GM19397 (cell line): ENCODE measurements around the gene CSNK2B.
"Not testable (repeated sequence)": the region's sequence is repeated elsewhere in the genome, so short reads cannot be mapped to it uniquely, and the experiment has no call there.

Experiments
- ATAC-seq: cut with Tn5 transposase; IDR thresholded peaks from one replicate; pipeline ENCODE4 v1.9.1; 2021; ENCODE audit warnings: mild to moderate bottlenecking, moderate library complexity; ENCODE audit not compliant: unreplicated experiment

The CSNK2B gene

DNA sequence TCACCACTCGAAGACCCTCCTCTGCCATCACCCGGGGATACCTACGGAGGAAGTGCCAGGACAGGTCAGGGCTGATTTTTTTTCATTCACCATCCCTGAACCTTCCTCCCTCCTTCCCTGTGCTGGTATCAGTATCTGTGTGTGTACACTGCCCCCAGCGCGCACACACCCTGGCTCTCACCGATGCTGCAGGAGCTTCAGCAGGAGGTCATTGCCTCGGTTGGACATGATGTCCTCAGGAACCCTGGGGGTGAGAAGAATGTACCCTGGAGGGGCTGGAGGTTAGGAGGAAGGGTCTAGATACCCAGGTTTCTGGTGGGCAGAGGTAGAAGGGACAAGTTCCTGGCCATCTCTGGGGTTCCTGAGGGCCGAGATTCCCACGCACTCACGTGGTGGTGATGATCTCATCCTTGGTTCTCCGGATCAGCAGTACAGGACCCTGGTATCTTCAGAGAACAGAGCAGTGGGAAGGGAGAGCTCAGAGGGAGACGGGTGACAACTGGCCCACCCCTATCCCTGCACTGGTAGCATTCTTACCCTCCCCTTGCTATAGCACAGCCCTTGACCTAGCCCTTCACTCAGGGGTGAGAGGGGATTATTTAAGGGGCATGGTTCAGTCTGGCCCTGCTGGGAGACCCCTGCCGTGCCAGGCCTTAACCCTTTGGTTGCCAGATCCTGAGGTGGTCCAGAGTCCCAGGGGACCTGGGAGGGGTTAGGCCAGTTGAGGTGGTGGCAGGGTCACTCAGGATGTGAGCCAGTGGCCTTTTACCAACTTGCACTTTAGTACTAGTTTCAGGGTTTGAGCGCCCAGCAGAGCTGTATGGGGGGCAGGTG, 22.2 kb downstream of the CSNK2B start:
- ATAC-seq = no peak

DNA sequence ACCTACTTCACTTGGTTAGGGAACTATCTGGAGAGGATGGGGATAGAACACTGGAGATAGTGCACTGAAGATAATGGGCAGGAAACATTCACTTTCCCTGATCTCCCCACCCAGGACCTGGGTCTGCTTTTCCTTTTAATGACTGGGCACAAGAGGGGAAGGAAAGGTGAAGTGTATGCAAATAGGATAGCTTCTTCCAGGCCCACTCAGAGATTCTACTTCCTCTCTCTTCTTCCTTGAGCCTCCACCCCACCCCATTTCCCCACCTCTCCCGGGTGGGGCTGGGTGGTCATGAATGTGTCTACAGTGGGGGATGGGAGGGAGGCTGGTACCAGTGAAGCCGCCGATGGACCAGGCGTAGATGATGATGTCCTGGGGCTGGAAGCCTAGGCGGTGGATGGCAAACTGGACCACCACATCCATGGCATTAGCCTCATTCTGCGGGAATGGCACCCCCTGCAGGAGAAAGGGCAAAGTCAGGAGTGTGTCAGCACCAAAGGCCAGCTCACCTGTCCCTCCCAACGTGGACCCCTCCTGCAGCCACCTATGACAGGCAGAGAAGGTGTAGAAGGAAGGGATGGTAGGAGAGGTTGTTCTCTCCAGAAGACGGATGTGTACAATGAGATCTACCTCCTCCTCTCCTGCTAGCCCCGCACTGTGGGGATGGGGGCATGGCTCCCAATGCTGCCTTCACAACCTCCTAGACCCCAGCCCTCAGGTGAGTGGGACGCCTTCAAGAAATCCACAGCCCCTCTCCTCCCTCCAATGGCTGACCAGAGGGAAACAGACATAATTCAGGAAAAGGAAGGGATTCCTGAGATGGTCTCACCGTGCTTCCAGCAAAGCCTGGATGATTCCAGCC, 23.6 kb downstream of the CSNK2B start:
- no peak for ATAC-seq

DNA sequence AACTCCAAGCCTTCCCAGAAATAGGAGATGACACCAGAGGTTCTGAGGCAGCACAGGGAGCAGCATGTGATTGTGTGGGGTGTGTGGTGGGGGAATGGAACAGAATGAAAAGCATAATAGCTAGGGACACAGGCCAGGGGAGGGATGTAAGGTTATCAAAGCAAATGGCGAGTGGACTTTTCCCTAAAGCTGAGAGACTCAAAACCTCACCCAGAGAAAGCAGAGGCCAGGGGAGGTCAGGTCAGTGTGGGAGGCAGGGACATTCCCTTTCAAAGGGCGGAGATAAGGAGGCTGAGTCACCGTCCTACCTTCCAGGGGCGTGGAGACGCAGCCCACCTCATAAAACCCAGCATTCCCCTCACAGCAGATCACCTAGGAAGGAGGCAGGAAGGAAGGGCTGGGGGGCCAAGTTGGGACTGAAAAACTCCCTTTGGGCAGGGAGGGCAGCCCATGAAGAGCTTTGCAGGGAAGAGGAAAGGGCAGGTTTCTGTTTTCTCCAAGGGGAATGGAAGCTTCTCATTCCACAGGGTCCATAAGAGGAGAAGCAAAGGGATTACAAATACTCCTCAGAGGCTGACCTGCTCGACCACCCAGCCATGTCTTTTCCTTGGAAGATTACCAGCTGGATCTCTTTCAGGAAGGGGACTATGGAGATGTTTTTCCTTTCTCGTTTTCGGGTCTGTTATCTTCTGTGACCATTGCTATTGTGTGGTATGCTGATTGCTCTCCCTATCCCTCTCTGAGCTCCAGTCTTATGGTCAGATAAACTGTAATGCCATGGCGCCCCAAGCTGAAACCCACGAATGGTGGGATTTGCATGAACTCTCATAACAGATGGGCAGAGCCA, 24.6 kb downstream of the CSNK2B start:
- ATAC-seq = no peak

DNA sequence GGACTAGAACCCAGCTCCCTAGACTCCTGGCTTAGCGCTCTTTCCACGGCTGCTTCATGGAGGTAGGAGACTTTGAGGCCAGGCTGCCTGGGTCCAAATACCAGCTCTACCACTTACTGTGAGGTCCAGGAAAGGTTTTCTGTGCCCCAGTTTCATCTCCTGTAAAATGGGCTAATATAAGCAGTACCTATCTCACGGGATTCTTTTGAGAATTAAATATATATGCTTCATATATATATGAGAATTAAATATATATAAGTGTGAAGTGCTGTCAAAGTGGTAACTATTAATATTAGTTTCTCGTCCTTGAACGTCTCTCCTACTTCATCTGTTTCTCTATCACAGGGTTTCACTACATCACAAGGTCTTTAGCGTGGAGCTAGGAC, 25.2 kb downstream of the CSNK2B start:
- no peak for ATAC-seq

DNA sequence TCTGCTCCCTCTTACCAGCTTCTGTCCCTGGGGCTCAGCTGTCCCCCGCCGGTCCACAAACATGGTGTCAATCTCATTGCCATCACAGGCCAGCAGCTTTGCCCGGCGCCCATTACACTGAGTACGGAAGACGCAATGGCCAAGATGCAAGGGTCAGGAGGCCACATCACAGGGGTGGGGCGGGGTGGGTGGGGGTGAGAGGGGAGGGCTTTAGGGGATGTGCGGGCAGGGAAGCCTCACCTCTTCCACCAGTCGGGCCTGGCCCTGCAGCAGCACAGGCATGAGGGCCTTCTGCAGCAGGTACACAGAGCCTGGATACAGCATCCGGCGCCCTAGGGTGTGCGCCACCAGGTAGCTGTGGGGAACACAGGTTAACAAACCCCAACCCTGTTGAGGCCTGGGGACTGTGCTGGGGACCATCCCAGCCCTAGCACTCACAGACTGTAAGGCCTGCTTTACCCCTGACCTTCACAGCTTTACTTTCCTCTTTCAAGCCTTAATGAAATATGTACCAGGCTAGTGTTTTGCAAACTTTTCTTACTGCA, 25.8 kb downstream of the CSNK2B start:
- ATAC-seq = no peak

DNA sequence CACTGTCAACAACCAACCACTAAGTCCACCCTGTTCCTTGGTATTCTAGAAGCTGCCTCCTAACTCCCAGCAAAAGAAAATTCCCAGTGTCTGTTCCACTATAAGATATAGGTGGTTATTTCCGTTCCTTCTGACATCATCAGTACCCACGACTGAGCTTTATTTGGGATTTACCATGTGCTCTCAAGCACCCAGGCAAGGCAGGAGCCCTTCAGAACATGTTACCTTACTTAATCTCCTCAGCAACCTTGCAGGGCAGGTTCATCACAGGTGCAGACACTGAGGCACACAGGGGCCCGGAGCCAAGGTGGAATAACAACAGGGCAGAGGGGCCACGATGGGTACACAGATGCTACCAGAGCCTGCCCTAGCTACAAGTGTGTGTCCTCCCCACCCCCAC, 26.5 kb downstream of the CSNK2B start:
- no peak for ATAC-seq

DNA sequence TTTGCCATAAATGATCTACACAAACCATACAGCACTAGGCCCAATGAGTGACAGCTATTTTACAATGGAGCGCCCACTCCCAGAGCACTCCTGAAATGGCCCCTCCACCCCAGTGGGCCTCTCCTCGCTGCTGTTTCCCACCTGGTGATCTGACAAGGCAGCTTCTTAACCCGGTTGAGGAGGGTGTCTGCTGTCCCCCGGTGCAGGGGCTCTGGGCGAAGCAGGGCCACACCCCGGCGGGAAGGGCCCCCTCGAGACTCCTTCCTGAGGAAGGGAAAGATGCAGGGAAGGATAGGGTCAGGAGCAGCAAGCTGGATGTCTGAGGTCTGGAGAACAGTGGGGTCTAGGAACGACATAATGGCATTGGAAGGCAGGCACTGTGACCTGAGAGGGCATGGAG, 27.0 kb downstream of the CSNK2B start:
- ATAC-seq = no peak

DNA sequence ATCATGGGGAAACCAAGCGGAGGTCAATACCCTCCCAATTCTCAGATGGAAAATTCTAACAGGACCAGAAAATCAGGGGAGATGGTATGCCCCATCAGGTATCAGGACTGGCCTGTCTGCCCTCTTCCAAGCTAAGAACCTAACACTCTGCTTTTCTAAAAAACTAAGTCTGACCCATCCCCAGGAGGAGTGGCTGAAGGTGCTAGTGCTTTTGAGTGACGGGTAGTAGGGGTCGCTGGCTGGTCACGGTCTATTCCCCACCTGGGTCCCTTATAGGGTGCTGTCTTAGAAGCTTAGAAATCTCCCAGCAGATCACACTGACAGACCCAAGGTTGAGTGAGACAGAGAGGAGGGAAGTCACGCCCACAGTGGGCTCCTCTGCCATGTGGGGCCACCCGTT, 27.7 kb downstream of the CSNK2B start:
- no peak for ATAC-seq

DNA sequence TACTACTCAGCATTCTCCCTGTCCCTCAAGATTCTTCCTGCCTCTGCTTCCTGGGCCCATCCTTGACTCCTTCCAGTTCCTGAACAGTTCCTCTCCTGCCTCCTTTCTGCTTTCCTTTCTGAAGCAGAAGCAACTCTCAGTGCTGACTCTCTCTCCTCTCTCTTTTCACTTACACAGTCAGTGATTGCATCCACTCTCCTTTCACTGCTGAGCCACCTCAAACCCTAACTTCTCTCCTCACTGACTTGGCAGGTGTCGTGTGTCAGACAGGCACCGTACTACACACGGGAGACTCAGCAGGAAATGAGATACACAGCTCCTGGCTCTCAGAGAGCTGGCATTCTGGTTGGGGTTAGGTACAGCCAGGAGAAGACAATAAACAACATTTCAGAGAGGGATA, 31.7 kb downstream of the CSNK2B start:
- no peak for ATAC-seq

DNA sequence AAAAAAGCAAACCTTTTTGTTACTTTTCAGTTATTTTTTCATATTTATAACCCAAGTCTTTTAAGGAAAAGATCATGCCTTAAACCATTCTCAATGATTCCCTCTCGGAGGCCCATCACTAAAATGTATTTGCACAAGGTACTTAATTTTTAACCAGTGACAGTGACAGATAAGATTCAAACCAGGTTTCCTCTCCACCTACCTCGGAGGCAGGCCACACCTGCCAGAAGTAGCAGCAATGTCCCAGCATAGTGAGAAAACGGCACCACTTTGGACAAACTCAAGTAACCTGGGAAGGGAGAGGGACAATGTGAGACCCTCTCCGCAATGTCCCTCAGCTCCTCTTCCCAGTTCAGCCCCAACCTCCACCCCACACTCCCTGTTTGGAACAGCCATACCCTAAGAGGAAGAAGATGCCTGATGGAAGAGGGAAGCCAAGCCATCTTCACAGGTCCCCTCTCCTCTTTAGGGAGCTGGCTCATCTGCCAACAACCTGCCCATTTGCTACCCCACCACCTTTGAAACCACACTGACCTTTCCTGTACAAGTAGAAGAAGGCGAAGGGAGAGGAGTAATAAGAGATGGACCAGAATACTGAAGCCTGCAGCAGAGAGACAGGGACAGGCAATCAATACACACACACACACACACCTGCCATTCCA, 35.0 kb downstream of the CSNK2B start:
- no peak for ATAC-seq

DNA sequence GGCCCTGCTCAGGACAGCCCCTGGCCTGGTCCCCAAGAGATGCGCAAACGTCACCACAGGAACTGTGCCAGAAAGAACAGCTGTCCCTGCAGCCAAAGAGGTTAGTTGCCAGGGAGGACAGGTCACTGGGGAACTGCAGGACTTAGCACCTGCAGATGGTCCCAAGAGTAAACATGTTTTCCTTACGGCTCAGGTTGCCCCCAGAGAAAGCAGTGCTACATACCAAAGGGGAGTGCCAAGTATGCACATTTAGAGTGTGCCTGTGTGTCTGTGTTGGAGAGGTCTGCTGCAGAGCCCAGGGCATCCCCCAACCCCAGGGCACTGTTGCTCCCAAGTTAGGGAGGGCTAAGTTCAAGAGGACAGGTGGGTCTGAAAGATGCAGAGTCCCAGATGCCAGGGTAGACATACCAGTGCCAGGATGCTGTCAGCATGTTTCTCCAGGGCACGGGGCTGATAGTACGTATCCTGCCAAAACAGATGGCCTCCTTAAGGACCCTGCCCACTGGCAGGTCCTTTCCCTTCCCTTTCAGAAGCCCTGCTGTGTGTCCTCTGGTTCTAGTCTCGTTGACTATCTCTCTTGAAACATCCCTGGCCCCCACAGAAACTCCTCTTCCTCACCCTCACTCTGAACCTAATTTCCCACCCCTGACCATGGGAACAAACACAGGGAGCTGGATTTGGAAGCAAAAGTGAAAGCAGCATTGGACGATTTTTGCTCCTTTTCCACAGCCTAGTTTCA, 36.0 kb downstream of the CSNK2B start:
- no peak for ATAC-seq

DNA sequence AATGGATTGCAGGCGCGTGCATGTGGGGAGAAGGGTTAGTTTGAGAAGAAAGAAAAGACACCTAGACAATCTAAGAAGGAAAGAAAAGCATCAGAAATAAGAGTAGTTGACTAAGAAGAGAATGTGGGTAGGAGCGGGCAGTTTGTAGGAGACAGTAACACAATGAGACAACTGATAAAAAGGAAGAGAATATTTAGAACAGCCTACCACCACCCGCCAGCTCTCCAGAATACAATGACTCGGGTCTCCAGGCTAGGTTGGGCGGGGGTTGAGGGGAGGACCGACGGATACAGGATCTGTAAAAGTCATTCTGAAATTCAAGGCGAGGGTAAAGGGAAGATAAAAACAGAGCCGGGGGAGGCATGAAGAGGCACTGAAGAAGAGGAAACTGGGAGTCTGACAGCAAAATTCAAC, 36.5 kb downstream of the CSNK2B start:
- ATAC-seq = no peak

DNA sequence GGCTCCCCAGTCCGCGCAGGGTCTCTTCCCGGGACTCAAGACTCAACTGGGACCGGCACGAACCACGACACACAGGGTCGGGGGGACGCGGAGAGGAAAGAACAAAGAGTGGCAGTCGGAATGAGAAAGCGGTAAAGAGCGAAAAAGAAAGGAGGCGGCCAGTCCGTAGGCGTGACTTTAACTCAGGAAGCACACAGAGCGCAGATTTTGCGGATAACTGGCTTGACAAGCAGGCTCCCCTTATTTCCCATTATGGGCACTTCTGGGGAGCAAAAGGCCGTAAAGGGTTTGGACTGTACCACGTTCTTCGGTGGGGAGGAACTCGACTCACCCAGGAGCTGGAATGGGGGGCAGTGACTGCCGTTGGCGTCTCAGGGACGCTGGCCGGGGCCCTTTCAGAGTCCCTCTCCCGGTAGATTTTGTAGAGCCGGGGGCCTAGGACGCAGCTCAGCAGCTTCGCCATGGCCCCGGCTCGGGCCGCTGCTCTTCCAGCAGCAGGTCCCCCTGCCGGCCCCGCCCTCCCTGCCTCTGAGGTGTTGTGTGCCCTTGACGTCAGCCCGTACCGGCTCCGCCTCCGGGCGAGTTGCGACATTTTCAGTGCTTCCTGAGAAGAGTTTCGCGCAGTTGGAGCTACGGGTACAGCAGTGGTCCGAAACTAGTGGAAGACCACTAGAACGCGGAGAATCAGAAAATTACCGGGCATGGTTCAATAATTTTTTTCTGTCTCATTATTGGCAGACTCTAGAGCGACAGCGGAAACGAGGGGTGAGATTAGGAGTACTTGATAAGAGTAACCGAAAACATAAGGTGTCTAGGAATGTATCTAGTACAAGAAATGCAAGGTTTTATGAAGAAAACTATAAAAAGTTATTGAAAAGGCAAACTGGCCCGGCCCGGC, 37.2 kb downstream of the CSNK2B start, which contains the start of gene ABHD16A:
TSS of gene ABHD16A (minus strand) at position 506 of the 898 bp plus-strand sequence. CDS start at position 463, 43 bp downstream.
- peak; percentile 91 for ATAC-seq

DNA sequence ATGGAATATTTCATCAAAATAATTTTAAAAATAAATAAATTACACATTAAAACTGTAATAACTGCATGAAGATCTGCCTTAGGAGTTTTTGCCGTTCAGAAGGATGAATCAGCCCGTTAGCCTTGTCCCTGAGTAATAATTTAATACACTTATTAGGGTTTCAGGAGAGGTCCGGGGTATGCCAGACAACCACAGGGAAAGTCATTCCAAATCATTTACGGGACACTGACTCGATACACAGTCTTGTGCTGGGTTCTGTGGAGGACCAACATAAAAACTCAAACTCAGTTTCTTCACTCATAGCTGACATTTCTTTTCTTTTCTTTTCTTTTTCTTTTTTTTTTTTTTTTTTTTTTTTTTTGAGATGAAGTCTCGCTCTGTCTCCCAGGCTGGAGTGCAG, 40.1 kb downstream of the CSNK2B start:
- ATAC-seq = no peak

DNA sequence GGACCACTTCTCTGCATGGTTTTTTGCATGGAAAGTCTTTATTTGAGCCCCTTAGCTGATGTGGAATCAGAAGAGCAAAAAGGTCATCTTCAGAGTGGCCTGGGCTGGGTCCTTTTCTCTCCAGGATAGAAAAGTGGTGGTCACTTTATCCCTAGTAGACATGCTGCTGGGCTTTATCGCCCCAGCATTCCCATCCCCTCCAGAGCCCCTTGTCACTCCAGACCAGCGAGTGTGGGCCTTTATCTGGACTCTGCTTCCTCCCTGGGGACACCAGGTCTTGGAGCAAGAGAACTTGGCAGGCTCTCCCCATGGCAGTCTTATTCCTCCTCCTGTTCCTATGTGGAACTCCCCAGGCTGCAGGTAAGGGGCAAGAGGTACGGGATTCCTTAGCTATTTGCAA, 40.7 kb downstream of the CSNK2B start, which contains the start of gene LY6G6F:
TSS of gene LY6G6F (plus strand) at position 268 of the 400 bp plus-strand sequence. CDS start at position 309, 41 bp downstream.
- no peak for ATAC-seq

DNA sequence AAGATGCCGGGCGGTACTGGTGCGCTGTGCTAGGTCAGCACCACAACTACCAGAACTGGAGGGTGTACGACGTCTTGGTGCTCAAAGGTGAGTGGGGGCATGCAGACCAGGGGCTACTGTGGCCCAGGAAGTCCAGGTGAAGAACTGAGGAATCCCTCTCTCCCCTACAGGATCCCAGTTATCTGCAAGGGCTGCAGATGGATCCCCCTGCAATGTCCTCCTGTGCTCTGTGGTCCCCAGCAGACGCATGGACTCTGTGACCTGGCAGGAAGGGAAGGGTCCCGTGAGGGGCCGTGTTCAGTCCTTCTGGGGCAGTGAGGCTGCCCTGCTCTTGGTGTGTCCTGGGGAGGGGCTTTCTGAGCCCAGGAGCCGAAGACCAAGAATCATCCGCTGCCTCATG, 41.8 kb downstream of the CSNK2B start:
- ATAC-seq = no peak

DNA sequence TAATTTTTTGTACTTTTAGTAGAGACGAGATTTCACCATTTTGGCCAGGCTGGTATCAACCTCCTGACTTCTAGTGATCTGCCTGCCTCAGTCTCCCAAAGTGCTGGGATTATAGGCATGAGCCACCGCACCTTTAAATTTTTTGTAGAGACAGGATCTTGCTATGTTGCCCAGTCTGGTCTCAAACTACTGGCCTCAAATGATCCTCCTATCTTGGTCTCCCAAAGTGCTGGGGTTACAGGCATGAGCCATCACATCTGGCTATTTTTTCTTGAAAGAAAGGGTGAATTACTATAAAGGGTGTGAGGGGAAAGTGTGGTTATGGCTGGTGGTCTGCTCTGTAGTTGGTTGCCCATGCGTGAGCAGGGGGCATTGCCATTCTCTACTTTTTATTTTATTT, 42.3 kb downstream of the CSNK2B start:
- no peak for ATAC-seq

DNA sequence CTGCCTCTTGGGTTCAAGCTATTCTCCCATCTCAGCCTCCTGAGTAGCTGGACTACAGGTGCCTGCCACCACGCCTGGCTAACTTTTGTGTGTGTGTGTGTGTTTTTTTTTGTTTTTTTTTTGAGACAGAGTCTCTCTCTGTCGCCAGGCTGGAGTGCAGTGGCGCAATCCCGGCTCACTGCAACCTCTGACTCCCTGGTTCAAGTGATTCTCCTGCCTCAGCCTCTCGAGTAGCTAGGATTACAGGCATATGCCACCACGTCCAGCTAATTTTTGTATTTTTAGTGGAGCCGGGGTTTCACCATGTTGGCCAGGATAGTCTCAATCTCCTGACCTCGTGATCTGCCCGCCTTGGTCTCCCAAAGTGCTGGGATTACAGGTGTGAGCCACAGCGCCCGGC, 43.3 kb downstream of the CSNK2B start:
- ATAC-seq = not testable (repeated sequence)
